ENCODE measurements around the gene OR52A5.
"Not testable (repeated sequence)": the region's sequence is repeated elsewhere in the genome, so short reads cannot be mapped to it uniquely, and the experiment has no call there.

Gene OR52A5

GRCh38 chr11:5137996-5138395 lies at the start of gene OR52A5:
Gene OR52A5 (minus strand): TSS chr11:5138356. CDS start chr11:5132642, 5,714 bp downstream.
- no peak for DNase-seq (ENCODE audit: low spot score)

- no peak for DNase-seq (ENCODE audit: low spot score)
These were observed 40.1 kb upstream of the OR52A5 start for GRCh38 chr11:5178046-5178837.

GRCh38 chr11:5174934-5175333 lies 36.8 kb upstream of the OR52A5 start:
- no peak for DNase-seq (ENCODE audit: low spot score)

GRCh38 chr11:5171856-5172255 lies 33.7 kb upstream of the OR52A5 start:
- DNase-seq (ENCODE audit: low spot score): no peak

- not testable (repeated sequence) for DNase-seq (ENCODE audit: low spot score)
These were observed 27.7 kb upstream of the OR52A5 start for GRCh38 chr11:5165898-5166297.

GRCh38 chr11:5164807-5165206 lies 26.7 kb upstream of the OR52A5 start:
- not testable (repeated sequence) for DNase-seq (ENCODE audit: low spot score)

GRCh38 chr11:5161045-5161444 lies 22.9 kb upstream of the OR52A5 start:
- not testable (repeated sequence) for DNase-seq (ENCODE audit: low spot score)

- not testable (repeated sequence) for DNase-seq (ENCODE audit: low spot score)
These were observed 22.1 kb upstream of the OR52A5 start for GRCh38 chr11:5160217-5160616.

GRCh38 chr11:5159806-5160205 lies 21.6 kb upstream of the OR52A5 start:
- no peak for DNase-seq (ENCODE audit: low spot score)

GRCh38 chr11:5154657-5155056 lies 16.5 kb upstream of the OR52A5 start, which contains the start of gene OR52A1:
Gene OR52A1 (minus strand): TSS chr11:5154757. CDS start chr11:5152369, 2,388 bp downstream.
- no peak for DNase-seq (ENCODE audit: low spot score)

- no peak for DNase-seq (ENCODE audit: low spot score)
These were observed 15.6 kb upstream of the OR52A5 start for GRCh38 chr11:5153574-5154431.

GRCh38 chr11:5151713-5152153 lies 13.6 kb upstream of the OR52A5 start:
- no peak for DNase-seq (ENCODE audit: low spot score)

GRCh38 chr11:5144206-5144605 lies 6.0 kb upstream of the OR52A5 start:
- DNase-seq (ENCODE audit: low spot score): not testable (repeated sequence)

GRCh38 chr11:5137014-5137413 lies 1.1 kb downstream of the OR52A5 start:
- DNase-seq (ENCODE audit: low spot score): no peak

GRCh38 chr11:5136261-5136660 lies 1.9 kb downstream of the OR52A5 start:
- no peak for DNase-seq (ENCODE audit: low spot score)

- DNase-seq (ENCODE audit: low spot score): no peak
These were observed 6.4 kb downstream of the OR52A5 start for GRCh38 chr11:5131584-5132335.

- no peak for DNase-seq (ENCODE audit: low spot score)
These were observed 8.7 kb downstream of the OR52A5 start for GRCh38 chr11:5129457-5129877.

- no peak for DNase-seq (ENCODE audit: low spot score)
These were observed 13.1 kb downstream of the OR52A5 start for GRCh38 chr11:5124891-5125620.

GRCh38 chr11:5123802-5124521 lies 14.2 kb downstream of the OR52A5 start:
- DNase-seq (ENCODE audit: low spot score): peak; percentile 58

GRCh38 chr11:5118893-5119292 lies 19.3 kb downstream of the OR52A5 start:
- DNase-seq (ENCODE audit: low spot score): no peak

- no peak for DNase-seq (ENCODE audit: low spot score)
These were observed 20.6 kb downstream of the OR52A5 start for GRCh38 chr11:5117588-5117987.
